HL-60/S4 treated with phorbol 12-myristate 13-acetate at 8.2 ng/mL for 4 days and 3 days (cell line): ENCODE results near the gene GPS2.

Experiments used
- in situ Hi-C: fragments of 300-500 bp; cut with MboI; formaldehyde crosslinking; loops from 2 replicates; pipeline ENCODE4 v1.15.0; 2022; ENCODE audit warnings: low sequenced_read_pairs

The GPS2 gene

GRCh38 chr17:7296189-7296861, 18.8 kb downstream of the GPS2 start:
- in situ Hi-C loops: no loop called here

GRCh38 chr17:7295230-7296180, 19.7 kb downstream of the GPS2 start:
- in situ Hi-C loops: no loop called here

GRCh38 chr17:7294614-7295153, 20.5 kb downstream of the GPS2 start, which contains the start of gene YBX2:
Gene YBX2, minus strand, starts transcription at chr17:7294639. Its CDS starts 139 bp downstream, at chr17:7294500.
- in situ Hi-C loops: no loop called here

- in situ Hi-C loops: no loop called here
Observed at GRCh38 chr17:7293816-7294613, 21.1 kb downstream of the GPS2 start.

GRCh38 chr17:7293159-7293558, 22.0 kb downstream of the GPS2 start:
- in situ Hi-C loops: no loop called here

GRCh38 chr17:7292729-7293128, 22.4 kb downstream of the GPS2 start:
- in situ Hi-C loops: no loop called here

- in situ Hi-C loops: no loop called here
Observed at GRCh38 chr17:7292194-7292593, 23.0 kb downstream of the GPS2 start.

GRCh38 chr17:7290685-7291084, 24.5 kb downstream of the GPS2 start:
- in situ Hi-C loops: no loop called here

GRCh38 chr17:7290166-7290565, 25.0 kb downstream of the GPS2 start:
- in situ Hi-C loops: no loop called here

- in situ Hi-C loops: no loop called here
Observed at GRCh38 chr17:7289256-7290032, 25.7 kb downstream of the GPS2 start.

- in situ Hi-C loops: no loop called here
Observed at GRCh38 chr17:7285679-7286078, 29.5 kb downstream of the GPS2 start.

GRCh38 chr17:7284911-7285310, 30.2 kb downstream of the GPS2 start:
- in situ Hi-C loops: no loop called here

GRCh38 chr17:7283471-7284216, 31.5 kb downstream of the GPS2 start:
- in situ Hi-C loops: no loop called here

- in situ Hi-C loops: no loop called here
Observed at GRCh38 chr17:7282752-7283321, 32.3 kb downstream of the GPS2 start.

GRCh38 chr17:7281953-7282751, 33.0 kb downstream of the GPS2 start:
- in situ Hi-C loops: no loop called here

- in situ Hi-C loops: no loop called here
Observed at GRCh38 chr17:7281074-7281952, 33.8 kb downstream of the GPS2 start, which contains the start of gene SLC2A4. Gene SLC2A4, plus strand, starts transcription at chr17:7281718. Its CDS starts 217 bp downstream, at chr17:7281935.

GRCh38 chr17:7280519-7281073, 34.6 kb downstream of the GPS2 start:
- in situ Hi-C loops: no loop called here
